Gastrocnemius medialis (tissue), 4 donors: ENCODE measurements around the gene MPZL3. TPM values are rescaled to one million over a fixed set of nuclear protein-coding genes. Genes with fewer than 3 reads are reported as not detected.

ENCODE experiments used
- ATAC-seq, 2 donors: fragments of 150-250 bp; one replicate each; pipeline ENCODE4 v1.9.1; 2016
- DNase-seq, 2 donors: peaks; one replicate each; pipeline ENCODE4 v3.0.0-alpha.2; 2019
- H3K27ac ChIP-seq, 4 donors: fragments of 200-600 bp; sonication (generic); 1 replicate in 1 of 4; 2 replicates in 3 of 4; pipeline ENCODE4 v1.5.1; 2016 to 2018; ENCODE audit warnings: mild to moderate bottlenecking in 2 of 4, moderate library complexity in 1 of 4
- H3K27me3 ChIP-seq, 3 donors: fragments of 200-600 bp; sonication (generic) in 2 of 3; 1 replicate in 1 of 3; 2 replicates in 2 of 3; pipeline versions ENCODE4 v1.5.1 to v1.6.0; 2016 to 2019; ENCODE audit warnings: mild to moderate bottlenecking in 1 of 3, moderate library complexity in 1 of 3
- H3K36me3 ChIP-seq, 2 donors: fragments of 200-600 bp; sonication (generic) in 1 of 2; one replicate each; pipeline ENCODE4 v1.5.1; 2017 to 2018
- H3K4me1 ChIP-seq, 2 donors: fragments of 200-600 bp; sonication (generic) in 1 of 2; one replicate each; pipeline ENCODE4 v1.5.1; 2016 to 2017; ENCODE audit warnings: mild to moderate bottlenecking in 2 of 2
- H3K4me3 ChIP-seq, 4 donors: fragments of 200-600 bp; sonication (generic) in 3 of 4; 1 replicate in 1 of 4; 2 replicates in 3 of 4; pipeline ENCODE4 v1.5.1; 2016 to 2019; ENCODE audit warnings: mild to moderate bottlenecking in 2 of 4
- H3K9me3 ChIP-seq, 3 donors: fragments of 200-600 bp; sonication (generic) in 2 of 3; 1 replicate in 1 of 3; 2 replicates in 2 of 3; pipeline ENCODE4 v1.5.1; 2016 to 2019
- CTCF ChIP-seq, 5 experiments: fragments of 450-650 bp in 3 of 5; fragments of 200-600 bp in 2 of 5; sonication (generic) in 2 of 5; IDR thresholded peaks in 4 of 5; conservative IDR thresholded peaks in 1 of 5; 1 replicate in 4 of 5; 2 replicates in 1 of 5; pipeline ENCODE4 v1.5.1; 2016 to 2019; ENCODE audit warnings: antibody characterized with exemption in 5 of 5, mild to moderate bottlenecking in 3 of 5, moderate library complexity in 3 of 5
- POLR2A ChIP-seq, 2 donors: fragments of 450-650 bp; IDR thresholded peaks; one replicate each; pipeline ENCODE4 v1.6.1; 2017; ENCODE audit warnings: antibody characterized with exemption in 2 of 2, mild to moderate bottlenecking in 2 of 2, moderate library complexity in 2 of 2
- in situ Hi-C, 4 donors: fragments of 200-750 bp; cut with MboI; loops; one replicate each; pipeline versions ENCODE4 v1.15.0 to v1.8.0; 2017; ENCODE audit warnings: low sequenced_read_pairs in 4 of 4
- intact Hi-C: fragments of 100-400 bp; cut with DNase I; formaldehyde crosslinking; loops from one replicate; pipeline ENCODE4 v1.15.1; 2023; ENCODE audit warnings: low total_unique reads
- total RNA-seq, 4 donors: library from RNA; depleted of rRNA; stranded (reverse); fragments of >200 nt; gene quantifications; one replicate each; pipeline versions ENCODE4 v1.1.0 to v1.2.3, GENCODE V29; 2016

The MPZL3 gene
- total RNA-seq, 4 donors from 2014 or later, result 0.10 to 2.1 (median 0.19) TPM

GRCh38 chr11:118245936-118246562, 6.1 kb downstream of the MPZL3 start:
- H3K27me3 ChIP-seq, result peaks cover 0 to 11% (median 4%) of the 10 kb centered on the region in 3 donors
- H3K4me3 ChIP-seq, result no peak overlapping the region
- TF ChIP-seq POLR2A (IDR thresholded peaks at IDR 0.05) (no peak), CTCF (IDR thresholded peaks at IDR 0.05 in 4 of 5, conservative IDR thresholded peaks at IDR 0.05 in 1 of 5) (no peak)
- ATAC-seq (no peak), DNase-seq (no peak)
- in situ Hi-C loops (no loop called here), intact Hi-C loops (no loop called here)
- no peaks in the 10 kb centered on the region for H3K36me3 ChIP-seq
- no peaks in the 10 kb centered on the region for H3K9me3 ChIP-seq
- H3K4me1 ChIP-seq, result no peaks in the 10 kb centered on the region
- H3K27ac ChIP-seq, result no peak overlapping the region

GRCh38 chr11:118243993-118244762, 8.0 kb downstream of the MPZL3 start:
- no peak for TF ChIP-seq POLR2A (IDR thresholded peaks at IDR 0.05)
- TF ChIP-seq CTCF (IDR thresholded peaks at IDR 0.05 in 4 of 5, conservative IDR thresholded peaks at IDR 0.05 in 1 of 5), result no peak
- ATAC-seq (no peak), DNase-seq (no peak)
- Histone ChIP-seq H3K4me1 (no peaks in the 10 kb centered on the region), H3K36me3 (no peaks in the 10 kb centered on the region), H3K27ac (no peak overlapping the region), H3K9me3 (no peaks in the 10 kb centered on the region), H3K4me3 (no peak overlapping the region), H3K27me3 (peaks cover 0 to 10% (median 4%) of the 10 kb centered on the region in 3 donors)
- in situ Hi-C loops (no loop called here), intact Hi-C loops (loop anchor here (5.0 kb wide), 1 partner anchor 33 kb away; no protein-coding TSS in a partner anchor)

GRCh38 chr11:118243161-118243560, 9.0 kb downstream of the MPZL3 start:
- Histone ChIP-seq H3K4me1 (no peaks in the 10 kb centered on the region), H3K27ac (no peak overlapping the region), H3K9me3 (no peaks in the 10 kb centered on the region), H3K4me3 (no peak overlapping the region), H3K27me3 (peaks cover 0 to 7% (median 0%) of the 10 kb centered on the region in 3 donors), H3K36me3 (no peaks in the 10 kb centered on the region)
- no peak for TF ChIP-seq CTCF (IDR thresholded peaks at IDR 0.05 in 4 of 5, conservative IDR thresholded peaks at IDR 0.05 in 1 of 5)
- no peak for TF ChIP-seq POLR2A (IDR thresholded peaks at IDR 0.05)
- intact Hi-C loops, result loop anchor here (5.0 kb wide), 1 partner anchor 34 kb away; no protein-coding TSS in a partner anchor
- ATAC-seq (no peak), DNase-seq (no peak)
- in situ Hi-C loops, result no loop called here

- H3K36me3 ChIP-seq, result no peaks in the 10 kb centered on the region
- no peak overlapping the region for H3K4me3 ChIP-seq
- ATAC-seq (no peak), DNase-seq (no peak)
- in situ Hi-C loops, result no loop called here
- H3K4me1 ChIP-seq, result no peaks in the 10 kb centered on the region
- H3K27me3 ChIP-seq, result peaks cover 0 to 4% (median 0%) of the 10 kb centered on the region in 3 donors
- H3K27ac ChIP-seq, result peak overlapping the region in 3 of 4 donors; percentile 31 to 53 (median 51)
- TF ChIP-seq POLR2A (IDR thresholded peaks at IDR 0.05), result no peak
- no peak for TF ChIP-seq CTCF (IDR thresholded peaks at IDR 0.05 in 4 of 5, conservative IDR thresholded peaks at IDR 0.05 in 1 of 5)
- no peaks in the 10 kb centered on the region for H3K9me3 ChIP-seq
- intact Hi-C loops, result loop anchor here (5.0 kb wide), 1 partner anchor 36 kb away; no protein-coding TSS in a partner anchor
Observed at GRCh38 chr11:118241764-118242098, 10.4 kb downstream of the MPZL3 start.
